Endothelial cell of umbilical vein (primary cell): ENCODE measurements around the gene HDAC9. TPM values are rescaled to one million over a fixed set of nuclear protein-coding genes. Genes with fewer than 3 reads are reported as not detected.

ENCODE experiments used
- BruUV-seq: library from RNA; stranded (reverse); fragments of 400-500 nt; replicated peaks from 2 replicates; lab custom pipeline; 2021; lab: Mats Ljungman, UMichigan
- CTCF ChIA-PET: fragments of 300-600, 350-600 bp; sonication (Branson Sonifier 250); formaldehyde crosslinking; loops from one replicate; lab custom pipeline; 2021; ENCODE audit warnings: antibody characterized with exemption, inconsistent platforms; lab: Charles Lee
- POLR2A ChIA-PET: fragments of 300-600, 350-600 bp; sonication (Branson Sonifier 250); formaldehyde crosslinking; loops from one replicate; lab custom pipeline; 2021; ENCODE audit warnings: antibody characterized with exemption, inconsistent platforms; lab: Charles Lee
- DNase-seq: peaks from one replicate; pipeline ENCODE4 v3.0.0-alpha.2; 2011; ENCODE audit warnings: low read depth, low spot score
- FAIRE-seq: peaks from 2 replicates; lab custom pipeline; 2011; peaks lifted over from hg19 to GRCh38; lab: Jason Lieb, UNC
- H2AFZ ChIP-seq: 2 replicates; pipeline ENCODE4 v1.6.0; 2012; ENCODE audit warnings: low read depth, low read length, control low read depth, inconsistent platforms
- H3K27ac ChIP-seq: 2 replicates; pipeline ENCODE4 v1.5.1; 2011; ENCODE audit warnings: low read depth, mild to moderate bottlenecking, control low read depth, low read length, moderate library complexity; ENCODE audit not compliant: insufficient read depth
- H3K27me3 ChIP-seq, 2 experiments: 2 replicates each; pipeline versions ENCODE4 v1.6.0 to v1.6.1; 2011; ENCODE audit warnings: low read length in 2 of 2, mixed read lengths in 1 of 2; ENCODE audit not compliant: control insufficient read depth in 2 of 2, insufficient read depth in 2 of 2
- H3K36me3 ChIP-seq, 2 experiments: 2 replicates in 1 of 2; 3 replicates in 1 of 2; pipeline ENCODE4 v1.5.1; 2011; ENCODE audit warnings: low read length in 2 of 2, mild to moderate bottlenecking in 1 of 2, moderate library complexity in 1 of 2; ENCODE audit not compliant: control insufficient read depth in 2 of 2, insufficient read depth in 2 of 2; ENCODE audit errors: extremely low read depth in 1 of 2
- H3K4me1 ChIP-seq: 3 replicates; pipeline ENCODE4 v1.5.1; 2011; ENCODE audit warnings: mild to moderate bottlenecking, low read length; ENCODE audit not compliant: control insufficient read depth, insufficient read depth; ENCODE audit errors: extremely low read depth
- H3K4me2 ChIP-seq: 2 replicates; pipeline ENCODE4 v1.6.1; 2011; ENCODE audit warnings: low read length, control low read depth, mixed read lengths; ENCODE audit not compliant: insufficient read depth
- H3K4me3 ChIP-seq, 3 experiments: fragments of 200-600 bp in 1 of 3; sonication (generic), shearing (Covaris generic) in 1 of 3; replicated peaks in 1 of 3; 2 replicates each; pipeline ENCODE4 v1.5.1; 2011 to 2016; ENCODE audit warnings: control low read depth in 3 of 3, low read length in 3 of 3, mild to moderate bottlenecking in 2 of 3, inconsistent platforms in 1 of 3, low read depth in 1 of 3, moderate library complexity in 1 of 3; ENCODE audit not compliant: insufficient read depth in 1 of 3
- H3K79me2 ChIP-seq: 2 replicates; pipeline ENCODE4 v1.6.0; 2012; ENCODE audit warnings: low read length, inconsistent platforms; ENCODE audit not compliant: control insufficient read depth, insufficient read depth
- H3K9ac ChIP-seq: replicated peaks from 2 replicates; pipeline ENCODE3; 2011; ENCODE audit warnings: low read length, control low read depth; ENCODE audit not compliant: insufficient read depth; ENCODE audit errors: extremely low read depth
- H3K9me1 ChIP-seq: replicated peaks from 3 replicates; pipeline ENCODE4 v1.6.0; 2011; ENCODE audit warnings: mild to moderate bottlenecking, low read length; ENCODE audit not compliant: control insufficient read depth, insufficient read depth; ENCODE audit errors: extremely low read depth
- H3K9me3 ChIP-seq: replicated peaks from 2 replicates; pipeline ENCODE4 v1.5.1; 2012; ENCODE audit warnings: low read length, inconsistent platforms; ENCODE audit not compliant: control insufficient read depth, insufficient read depth
- H4K20me1 ChIP-seq: replicated peaks from 2 replicates; pipeline ENCODE3; 2011; ENCODE audit warnings: mild to moderate bottlenecking, low read length; ENCODE audit not compliant: control insufficient read depth, insufficient read depth; ENCODE audit errors: extremely low read depth
- EZH2 ChIP-seq: IDR thresholded peaks from 2 replicates; pipeline ENCODE4 v1.6.1; 2012; ENCODE audit warnings: borderline replicate concordance, low read depth, mild to moderate bottlenecking, moderate library complexity, low read length, inconsistent platforms; ENCODE audit not compliant: severe bottlenecking
- FOS ChIP-seq: IDR thresholded peaks from 2 replicates; pipeline ENCODE4 v1.6.1; 2011; ENCODE audit warnings: mild to moderate bottlenecking, low read length, moderate library complexity, borderline replicate concordance; ENCODE audit not compliant: insufficient read depth
- GATA2 ChIP-seq: IDR thresholded peaks from 2 replicates; pipeline ENCODE4 v1.7.0; 2011; ENCODE audit warnings: low read depth, mild to moderate bottlenecking, moderate library complexity, mixed read lengths, low read length; ENCODE audit not compliant: insufficient read length, insufficient read depth
- JUN ChIP-seq: IDR thresholded peaks from 2 replicates; pipeline ENCODE4 v1.6.1; 2011; ENCODE audit warnings: borderline replicate concordance, low read depth; ENCODE audit not compliant: insufficient read length, insufficient read depth
- MYC ChIP-seq: IDR thresholded peaks from one replicate; pipeline ENCODE4 v1.6.1; 2011; ENCODE audit warnings: mild to moderate bottlenecking, low read depth, low read length
- POLR2A ChIP-seq: IDR thresholded peaks from 2 replicates; pipeline ENCODE4 v1.6.1; 2012; ENCODE audit warnings: low read depth, mild to moderate bottlenecking, control low read depth, low read length
- POLR2AphosphoS5 ChIP-seq: IDR thresholded peaks from 2 replicates; pipeline ENCODE4 v1.6.1; 2012; ENCODE audit warnings: low read depth, mild to moderate bottlenecking, control low read depth, low read length, moderate library complexity; ENCODE audit not compliant: insufficient read depth
- dilution Hi-C: fragments of 300-500 bp; cut with MboI; formaldehyde crosslinking; loops from one replicate; pipeline ENCODE4 v1.15.0; 2019; ENCODE audit warnings: low sequenced_read_pairs; ENCODE audit not compliant: extremely low pct_ligation_motif_present
- intact Hi-C: fragments of 100-400 bp; cut with micrococcal nuclease; formaldehyde crosslinking; loops from one replicate; pipeline ENCODE4 v1.10.0; 2022
- polyA plus RNA-seq, 4 experiments: library from polyadenylated mRNA; depleted of rRNA in 3 of 4; stranded (reverse) in 3 of 4; unstranded in 1 of 4; fragments of >200 nt; gene quantifications; 2 replicates each; pipeline versions ENCODE4 v1.2.1 to v1.2.3, GENCODE V29; 2011 to 2012; ENCODE audit warnings: missing spikeins in 1 of 4
- total RNA-seq: library from RNA; stranded (reverse); gene quantifications from 2 replicates; pipeline ENCODE4 v1.2.3, GENCODE V29; 2021
- TF ChIP-seq, protein P1 (sequence below): IDR thresholded peaks from 2 replicates; pipeline ENCODE4 v1.6.1; 2011; ENCODE audit not compliant: insufficient read depth, insufficient read length
- TF ChIP-seq, protein P2 (sequence below), 2 donors: IDR thresholded peaks; 1 replicate in 1 of 2; 2 replicates in 1 of 2; pipeline ENCODE4 v1.5.1; 2011; ENCODE audit warnings: low read length in 2 of 2, mild to moderate bottlenecking in 2 of 2, moderate library complexity in 2 of 2, control low read depth in 1 of 2, inconsistent platforms in 1 of 2, low read depth in 1 of 2; ENCODE audit not compliant: insufficient read depth in 1 of 2; ENCODE audit errors: extremely low read depth in 1 of 2

HDAC9 gene
- total and polyA plus RNA-seq, 2 donors (not counting 3 experiments of a cell fraction or from before 2014, with no cell fraction given) = 1.8 to 11.6 TPM

DNA sequence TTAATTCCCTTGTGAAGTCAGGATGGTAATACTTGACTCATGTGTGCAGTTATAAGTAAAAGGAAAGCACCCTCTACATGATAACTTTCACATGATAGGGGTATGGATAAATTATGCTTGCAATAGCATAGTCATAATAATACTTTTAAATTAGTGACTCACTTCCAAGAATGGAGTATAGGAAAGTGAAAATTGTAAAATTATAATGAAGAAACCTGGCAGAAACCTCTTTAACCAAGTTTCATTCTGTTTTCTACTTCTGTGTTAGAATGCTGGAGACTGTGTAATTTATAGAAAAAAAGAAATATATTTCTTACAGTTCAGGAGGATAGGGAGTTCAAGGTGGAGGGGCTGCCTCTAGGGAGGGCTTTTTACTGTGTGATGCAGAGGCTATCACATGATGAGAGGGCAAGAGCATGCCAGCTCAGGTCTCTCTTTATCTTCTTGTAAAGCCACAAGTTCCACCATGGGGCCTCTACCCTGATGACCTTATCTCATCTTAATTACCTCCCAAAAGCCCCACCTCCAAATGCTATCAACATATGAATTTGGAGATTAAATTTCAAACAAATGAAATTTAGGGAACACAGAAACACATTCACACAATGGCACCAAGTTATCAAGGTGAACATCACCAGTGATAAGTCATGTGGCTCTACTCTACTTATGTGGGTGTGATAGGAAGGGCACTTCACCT is 43.2 kb downstream of the HDAC9 start:
- DNase-seq (no peak), FAIRE-seq (no peak)
- no peaks in the 10 kb centered on the region for H3K9me3 ChIP-seq
- POLR2A ChIA-PET = no interaction called here
- no peak overlapping the region for H3K27ac ChIP-seq
- no peak overlapping the region for H2AFZ ChIP-seq
- no peaks in the 10 kb centered on the region for H3K36me3 ChIP-seq
- H3K9me1 ChIP-seq = no peaks in the 10 kb centered on the region
- dilution Hi-C loops = no loop called here
- no peaks in the 10 kb centered on the region for H3K79me2 ChIP-seq
- peaks cover 4% of the 10 kb centered on the region for H3K4me1 ChIP-seq
- no peak overlapping the region for H3K9ac ChIP-seq
- no peak for TF ChIP-seq EZH2
- TF ChIP-seq POLR2A = no peak
- no peak for TF ChIP-seq FOS
- TF ChIP-seq POLR2AphosphoS5 = no peak
- TF ChIP-seq GATA2 = no peak
- no peak for TF ChIP-seq MYC
- TF ChIP-seq JUN = no peak
- TF ChIP-seq, protein P1, sequence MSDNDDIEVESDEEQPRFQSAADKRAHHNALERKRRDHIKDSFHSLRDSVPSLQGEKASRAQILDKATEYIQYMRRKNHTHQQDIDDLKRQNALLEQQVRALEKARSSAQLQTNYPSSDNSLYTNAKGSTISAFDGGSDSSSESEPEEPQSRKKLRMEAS = no peak
- TF ChIP-seq, protein P2, sequence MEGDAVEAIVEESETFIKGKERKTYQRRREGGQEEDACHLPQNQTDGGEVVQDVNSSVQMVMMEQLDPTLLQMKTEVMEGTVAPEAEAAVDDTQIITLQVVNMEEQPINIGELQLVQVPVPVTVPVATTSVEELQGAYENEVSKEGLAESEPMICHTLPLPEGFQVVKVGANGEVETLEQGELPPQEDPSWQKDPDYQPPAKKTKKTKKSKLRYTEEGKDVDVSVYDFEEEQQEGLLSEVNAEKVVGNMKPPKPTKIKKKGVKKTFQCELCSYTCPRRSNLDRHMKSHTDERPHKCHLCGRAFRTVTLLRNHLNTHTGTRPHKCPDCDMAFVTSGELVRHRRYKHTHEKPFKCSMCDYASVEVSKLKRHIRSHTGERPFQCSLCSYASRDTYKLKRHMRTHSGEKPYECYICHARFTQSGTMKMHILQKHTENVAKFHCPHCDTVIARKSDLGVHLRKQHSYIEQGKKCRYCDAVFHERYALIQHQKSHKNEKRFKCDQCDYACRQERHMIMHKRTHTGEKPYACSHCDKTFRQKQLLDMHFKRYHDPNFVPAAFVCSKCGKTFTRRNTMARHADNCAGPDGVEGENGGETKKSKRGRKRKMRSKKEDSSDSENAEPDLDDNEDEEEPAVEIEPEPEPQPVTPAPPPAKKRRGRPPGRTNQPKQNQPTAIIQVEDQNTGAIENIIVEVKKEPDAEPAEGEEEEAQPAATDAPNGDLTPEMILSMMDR (IDR thresholded peaks at IDR 0.05; ENCODE audit: extremely low read depth in 1 of 2, insufficient read depth in 1 of 2, low read depth in 1 of 2, low read length in 2 of 2) = no peak
- no peaks in the 10 kb centered on the region for H4K20me1 ChIP-seq
- H3K4me3 ChIP-seq = no peak overlapping the region
- CTCF ChIA-PET = interaction anchor here (1.1 kb wide), 1 partner anchor 20 kb away, joined by 3 read pairs; no protein-coding TSS in a partner anchor
- no peaks in the 10 kb centered on the region for H3K27me3 ChIP-seq
- intact Hi-C loops = no loop called here
- no TSS peak for BruUV-seq
- no peak overlapping the region for H3K4me2 ChIP-seq
